Ecto neural progenitor cell (in vitro differentiated cells): ENCODE results near the gene SCG2.

Experiments
- DNase-seq: peaks from one replicate; pipeline ENCODE4 v3.0.0-alpha.2; 2018; ENCODE audit warnings: low spot score

SCG2 gene

DNA sequence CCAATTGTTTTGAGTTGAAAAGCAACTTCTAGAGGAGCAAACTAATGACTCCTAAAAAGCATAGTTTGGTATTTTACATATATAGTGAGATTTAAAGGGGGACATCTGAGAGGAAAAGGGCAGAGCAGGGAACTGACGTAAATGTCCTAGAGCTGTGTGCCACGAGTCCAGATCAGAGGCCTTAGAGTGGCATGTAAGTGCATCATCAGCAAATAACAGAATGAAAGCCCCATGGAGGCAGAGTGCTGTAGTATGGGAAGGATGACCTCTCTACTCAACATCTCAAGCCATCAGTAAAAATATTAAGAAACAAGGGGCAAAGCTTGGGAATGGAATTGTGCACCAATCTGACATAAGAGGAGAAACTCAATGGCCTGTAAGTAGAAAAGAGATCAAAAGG, 31.4 kb downstream of the SCG2 start:
- DNase-seq: no peak

GRCh38 chr2:223566396-223566795, 35.8 kb downstream of the SCG2 start:
- no peak for DNase-seq

GRCh38 chr2:223563462-223563861, 38.7 kb downstream of the SCG2 start:
- no peak for DNase-seq

GRCh38 chr2:223562078-223562477, 40.1 kb downstream of the SCG2 start:
- no peak for DNase-seq

GRCh38 chr2:223560749-223561435, 41.3 kb downstream of the SCG2 start:
- DNase-seq: no peak

DNA sequence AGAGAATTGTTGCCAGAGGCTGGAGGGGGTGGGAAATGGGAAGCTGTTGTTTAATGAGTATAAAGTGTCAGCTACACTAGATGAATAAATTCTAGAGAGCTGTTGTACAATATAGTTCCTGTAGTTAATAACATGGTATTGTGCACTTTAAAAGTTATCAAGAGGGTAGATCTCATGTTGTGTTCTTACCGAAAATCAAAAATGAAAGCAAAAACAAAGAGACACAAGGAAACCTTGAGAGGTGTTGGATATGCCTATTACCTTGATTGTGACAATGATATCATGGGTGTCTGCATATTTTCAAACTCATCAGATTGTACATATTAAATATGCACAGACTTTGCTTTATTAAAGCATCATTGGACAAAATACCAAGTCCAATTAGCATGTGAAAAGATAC, 43.2 kb downstream of the SCG2 start:
- DNase-seq: no peak

GRCh38 chr2:223554923-223555322, 47.2 kb downstream of the SCG2 start:
- DNase-seq: no peak

DNA sequence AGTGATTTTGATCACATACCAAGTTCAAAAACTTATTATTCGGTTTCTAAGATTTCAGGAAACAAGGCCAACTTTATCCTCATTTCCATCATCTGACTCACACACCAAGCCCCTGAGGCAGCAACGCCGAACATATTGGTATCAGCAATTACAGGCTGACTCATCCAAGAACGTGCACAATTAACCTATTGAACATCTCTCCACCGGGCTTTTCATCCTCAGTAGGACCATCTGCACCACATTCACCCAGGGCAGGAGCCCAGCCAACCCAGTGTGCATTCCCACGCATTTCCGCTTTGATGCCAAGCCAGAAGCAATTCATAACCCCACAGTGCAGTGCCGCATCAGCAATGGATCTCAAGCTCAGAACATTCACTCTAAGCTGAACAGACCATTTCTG, 52.9 kb downstream of the SCG2 start:
- DNase-seq: no peak

- no peak for DNase-seq
These were observed 54.0 kb downstream of the SCG2 start for GRCh38 chr2:223548194-223548593.
